ENCODE data around the gene ALKBH3. TPM values are rescaled to one million over a fixed set of nuclear protein-coding genes. Genes with fewer than 3 reads are reported as not detected.
A peak's percentile ranks its signal among the peaks of the same experiment; 100 is the strongest.

Gene ALKBH3
- total RNA-seq, 4 donors from 2014 or later: 24.1 to 47.2 (median 28.0) TPM

DNA sequence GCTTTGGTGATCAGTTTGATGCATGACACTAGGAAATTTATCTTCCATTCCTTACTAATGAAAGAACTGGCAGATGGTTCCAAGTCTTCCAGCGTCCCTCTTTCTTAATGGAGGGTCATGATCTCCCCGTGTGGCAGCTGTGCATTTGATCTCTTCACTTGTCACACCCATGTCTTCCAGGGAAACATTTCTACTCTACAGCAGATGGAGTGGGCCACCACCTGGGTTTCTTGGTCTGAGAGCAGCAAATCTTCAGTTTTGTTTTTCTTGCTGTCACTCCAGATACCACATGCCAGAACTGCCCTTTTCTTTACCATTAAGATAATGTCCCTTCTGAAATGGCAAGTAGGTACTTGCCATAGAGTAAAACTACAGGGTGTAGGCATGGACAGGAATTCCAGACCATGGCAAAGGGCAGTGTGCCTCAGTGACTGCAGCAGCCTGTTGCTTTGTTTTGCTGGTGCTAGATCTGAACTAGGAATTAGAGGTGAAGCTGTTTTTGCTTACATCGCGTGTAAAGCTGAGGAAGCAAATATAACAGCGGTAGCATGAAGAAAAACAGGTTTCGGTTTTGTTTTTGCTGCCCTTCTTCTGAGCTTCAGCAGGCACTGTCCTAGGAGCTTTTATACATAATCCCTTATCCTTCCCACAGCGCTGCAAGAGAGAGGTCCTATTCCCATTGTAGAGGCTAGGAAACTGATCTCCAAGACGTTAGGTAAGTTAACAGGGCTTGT, 41.1 kb downstream of the ALKBH3 start:
- Histone ChIP-seq H3K9me3 (no peaks in the 10 kb centered on the region), H3K27me3 (no peaks in the 10 kb centered on the region), H3K36me3 (peaks cover 50% of the 10 kb centered on the region), H3K27ac (peak overlapping the region; percentile 56), H3K4me3 (no peak overlapping the region), H3K4me1 (peaks cover 44% of the 10 kb centered on the region)
- DNase-seq (ENCODE audit: low spot score in 2 of 2): no peak
- 87% methylated on average over 8 of the region's 8 CpGs for WGBS
- TF ChIP-seq EP300 (IDR thresholded peaks at IDR 0.05) (no peak), POLR2AphosphoS5 (IDR thresholded peaks at IDR 0.05) (no peak), POLR2A (IDR thresholded peaks at IDR 0.05) (no peak)
- TF ChIP-seq, protein P1, sequence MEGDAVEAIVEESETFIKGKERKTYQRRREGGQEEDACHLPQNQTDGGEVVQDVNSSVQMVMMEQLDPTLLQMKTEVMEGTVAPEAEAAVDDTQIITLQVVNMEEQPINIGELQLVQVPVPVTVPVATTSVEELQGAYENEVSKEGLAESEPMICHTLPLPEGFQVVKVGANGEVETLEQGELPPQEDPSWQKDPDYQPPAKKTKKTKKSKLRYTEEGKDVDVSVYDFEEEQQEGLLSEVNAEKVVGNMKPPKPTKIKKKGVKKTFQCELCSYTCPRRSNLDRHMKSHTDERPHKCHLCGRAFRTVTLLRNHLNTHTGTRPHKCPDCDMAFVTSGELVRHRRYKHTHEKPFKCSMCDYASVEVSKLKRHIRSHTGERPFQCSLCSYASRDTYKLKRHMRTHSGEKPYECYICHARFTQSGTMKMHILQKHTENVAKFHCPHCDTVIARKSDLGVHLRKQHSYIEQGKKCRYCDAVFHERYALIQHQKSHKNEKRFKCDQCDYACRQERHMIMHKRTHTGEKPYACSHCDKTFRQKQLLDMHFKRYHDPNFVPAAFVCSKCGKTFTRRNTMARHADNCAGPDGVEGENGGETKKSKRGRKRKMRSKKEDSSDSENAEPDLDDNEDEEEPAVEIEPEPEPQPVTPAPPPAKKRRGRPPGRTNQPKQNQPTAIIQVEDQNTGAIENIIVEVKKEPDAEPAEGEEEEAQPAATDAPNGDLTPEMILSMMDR (IDR thresholded peaks at IDR 0.05): no peak

DNA sequence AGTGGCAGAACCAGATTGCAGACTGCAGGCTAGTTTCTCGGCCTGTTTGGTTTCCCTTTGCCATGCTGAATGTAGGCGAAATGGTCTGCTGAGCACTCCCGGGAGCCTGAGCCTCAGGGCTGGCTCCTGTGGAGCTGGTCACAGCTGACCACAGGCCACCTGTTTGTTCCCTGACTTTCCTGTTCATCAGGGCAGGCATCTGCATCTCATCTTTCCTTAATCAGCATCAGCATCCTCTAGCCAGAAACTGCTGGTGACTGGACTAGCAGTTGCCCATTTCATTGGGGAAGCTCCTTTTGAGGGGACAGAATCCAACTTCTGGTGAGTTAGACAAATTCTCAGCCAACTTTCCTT, 41.6 kb downstream of the ALKBH3 start:
- Histone ChIP-seq H3K9me3 (no peaks in the 10 kb centered on the region), H3K27me3 (no peaks in the 10 kb centered on the region), H3K36me3 (peaks cover 45% of the 10 kb centered on the region), H3K4me1 (peaks cover 44% of the 10 kb centered on the region), H3K27ac (peak overlapping the region; percentile 50), H3K4me3 (no peak overlapping the region)
- 89% methylated on average over 3 of the region's 3 CpGs for WGBS
- no peak for DNase-seq (ENCODE audit: low spot score in 2 of 2)
- TF ChIP-seq, protein P1 (IDR thresholded peaks at IDR 0.05): no peak
- TF ChIP-seq EP300 (IDR thresholded peaks at IDR 0.05) (no peak), POLR2AphosphoS5 (IDR thresholded peaks at IDR 0.05) (no peak), POLR2A (IDR thresholded peaks at IDR 0.05) (no peak)

DNA sequence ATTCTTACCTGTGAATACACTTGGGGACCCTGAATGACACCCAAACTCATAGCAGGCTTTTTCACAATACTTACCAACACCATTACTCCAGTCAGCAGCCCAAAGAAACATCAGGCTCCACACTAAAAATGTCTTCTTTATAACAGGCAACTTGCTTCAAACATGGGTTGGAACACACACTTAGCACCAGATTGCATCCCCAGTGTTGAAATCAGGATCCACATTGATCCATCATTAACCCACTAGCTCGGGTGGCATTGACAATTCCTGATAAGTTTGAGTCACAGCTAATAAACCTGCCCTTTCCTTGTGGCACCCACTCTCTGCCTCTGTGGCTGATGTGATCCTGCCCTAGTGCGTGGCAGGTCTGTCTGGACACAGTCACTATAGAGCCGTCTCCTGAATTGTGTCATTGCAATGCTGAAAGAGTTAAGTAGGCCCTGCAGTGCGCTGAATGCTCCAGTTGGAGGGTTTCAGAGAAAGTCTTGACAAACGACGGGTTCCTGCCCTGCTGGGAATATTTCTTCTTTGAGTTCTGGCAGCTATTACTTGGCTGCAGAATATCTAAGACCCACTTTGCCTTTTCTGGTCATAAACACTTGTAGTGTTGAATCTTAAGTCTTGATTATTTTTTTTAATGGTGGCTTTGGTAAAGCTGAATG, 42.2 kb downstream of the ALKBH3 start:
- Histone ChIP-seq H3K27ac (peak overlapping the region; percentile 72), H3K27me3 (no peaks in the 10 kb centered on the region), H3K9me3 (no peaks in the 10 kb centered on the region), H3K36me3 (peaks cover 42% of the 10 kb centered on the region), H3K4me3 (no peak overlapping the region), H3K4me1 (peaks cover 44% of the 10 kb centered on the region)
- TF ChIP-seq POLR2A (IDR thresholded peaks at IDR 0.05) (no peak), EP300 (IDR thresholded peaks at IDR 0.05) (no peak), POLR2AphosphoS5 (IDR thresholded peaks at IDR 0.05) (no peak)
- TF ChIP-seq, protein P1 (IDR thresholded peaks at IDR 0.05): no peak
- WGBS: 60% methylated on average over 6 of the region's 6 CpGs
- no peak for DNase-seq (ENCODE audit: low spot score in 2 of 2)

DNA sequence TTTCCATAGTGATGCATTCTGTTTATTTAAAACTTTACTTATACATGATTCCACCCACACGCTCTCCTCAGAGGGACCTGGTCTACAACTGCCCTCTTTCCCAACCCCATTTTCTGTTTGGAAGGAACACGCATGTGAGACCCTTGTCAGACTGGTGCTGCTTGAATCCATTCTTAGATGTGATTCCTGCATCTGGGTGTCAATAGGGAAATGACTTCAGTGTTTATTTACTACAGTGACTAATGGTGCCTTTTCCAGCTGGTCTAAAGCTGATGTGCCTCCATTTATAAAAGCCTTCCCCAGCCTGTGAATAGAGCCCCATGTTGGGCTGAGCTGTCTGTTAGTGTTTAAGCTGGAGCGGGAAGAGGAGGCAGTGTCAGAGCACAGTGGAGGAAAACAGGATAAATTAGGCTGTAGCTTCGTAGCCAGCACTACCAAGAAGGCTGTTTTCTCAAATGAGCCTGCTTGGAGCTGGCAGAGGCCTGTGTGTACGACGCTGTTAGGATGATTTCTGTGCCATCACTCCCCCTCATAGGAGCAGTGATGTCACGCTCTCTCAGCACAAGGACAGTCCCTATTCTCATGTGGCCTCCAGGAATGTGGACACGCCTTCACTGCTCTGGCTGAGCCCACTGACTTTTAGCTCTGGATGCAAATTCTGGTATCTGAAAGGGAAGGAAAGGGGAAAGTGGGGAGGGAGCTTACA, 42.9 kb downstream of the ALKBH3 start:
- Histone ChIP-seq H3K27ac (peak overlapping the region; percentile 72), H3K36me3 (peaks cover 35% of the 10 kb centered on the region), H3K4me1 (peaks cover 44% of the 10 kb centered on the region), H3K27me3 (no peaks in the 10 kb centered on the region), H3K9me3 (no peaks in the 10 kb centered on the region), H3K4me3 (no peak overlapping the region)
- WGBS: 66% methylated on average over 8 of the region's 8 CpGs
- DNase-seq (ENCODE audit: low spot score in 2 of 2): no peak
- TF ChIP-seq POLR2A (IDR thresholded peaks at IDR 0.05) (peak in 1 of 2 donors; percentile 22), POLR2AphosphoS5 (IDR thresholded peaks at IDR 0.05) (peak in 2 of 3 donors; percentile 1 to 42), EP300 (IDR thresholded peaks at IDR 0.05) (no peak)
- TF ChIP-seq, protein P1 (IDR thresholded peaks at IDR 0.05): no peak
